ENCODE data around the gene ASTN2.
"Not testable (repeated sequence)": the region's sequence is repeated elsewhere in the genome, so short reads cannot be mapped to it uniquely, and the experiment has no call there.

Gene ASTN2

DNA sequence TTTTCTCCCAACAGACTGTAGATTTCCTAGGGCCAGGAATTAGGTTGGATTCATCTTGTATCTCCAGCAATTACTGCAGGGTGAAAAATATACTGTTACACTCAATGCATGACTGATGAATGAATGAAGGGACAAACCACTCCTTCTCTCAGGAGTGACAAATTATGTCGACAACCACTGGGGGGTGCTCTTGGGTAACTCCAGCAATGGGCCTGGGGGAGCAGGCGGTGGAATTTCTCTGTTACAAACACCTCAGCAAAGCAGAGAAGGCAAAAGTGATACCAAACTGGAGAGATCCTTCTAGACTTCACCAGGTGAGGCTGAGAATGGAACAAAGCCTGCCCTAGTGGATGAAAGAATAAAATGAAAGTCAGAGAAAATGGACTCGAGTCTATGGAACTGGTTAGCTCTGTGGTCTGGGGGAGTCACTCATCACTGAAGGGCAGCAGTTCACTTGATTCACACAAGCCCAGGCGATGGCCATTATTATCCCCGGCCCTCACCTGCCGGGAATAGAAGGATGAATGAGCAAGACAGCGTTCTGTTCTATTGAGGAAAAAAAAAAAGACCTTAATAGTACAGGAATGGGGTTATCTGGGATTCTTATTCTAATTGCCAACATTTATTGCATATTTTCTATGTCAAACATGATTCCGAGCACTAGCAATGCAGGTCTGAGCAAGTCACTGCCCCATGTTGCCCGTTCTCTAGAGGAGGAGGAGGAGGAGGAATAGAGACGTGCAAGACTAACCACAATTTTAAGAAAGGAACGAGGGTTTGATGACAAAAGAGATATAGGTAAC lies 341.1 kb downstream of the ASTN2 start:
- DNase-seq (ENCODE audit: low read depth): no peak
- peak; percentile 57 for TF ChIP-seq CTCF (IDR thresholded peaks at IDR 0.05; ENCODE audit: low read depth, low read length, missing control alignments)
- no peak overlapping the region for H3K4me3 ChIP-seq (ENCODE audit: low read depth, low read length)

DNA sequence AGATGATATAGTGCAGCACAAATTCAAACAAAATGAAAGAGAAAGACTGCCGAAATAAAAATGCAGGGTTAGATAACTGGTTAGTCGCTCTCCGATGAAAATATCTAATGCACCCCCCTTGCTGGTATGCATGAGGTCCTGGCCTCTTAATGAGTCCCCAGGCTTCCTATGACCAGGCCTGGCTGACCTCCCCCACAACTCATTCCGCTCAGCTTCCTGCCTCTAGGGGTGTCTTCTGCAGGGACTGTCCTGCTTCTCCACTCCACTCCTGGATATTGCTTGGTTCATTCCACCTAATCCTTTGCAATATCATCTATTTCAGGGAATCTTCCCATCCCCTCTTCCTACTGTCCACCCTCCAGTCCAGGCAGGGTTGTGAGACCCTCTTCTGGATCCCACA lies 341.8 kb downstream of the ASTN2 start:
- no peak for DNase-seq (ENCODE audit: low read depth)
- H3K4me3 ChIP-seq (ENCODE audit: low read depth, low read length): no peak overlapping the region
- no peak for TF ChIP-seq CTCF (IDR thresholded peaks at IDR 0.05; ENCODE audit: low read depth, low read length, missing control alignments)

- no peak for DNase-seq (ENCODE audit: low read depth)
- no peak for TF ChIP-seq CTCF (IDR thresholded peaks at IDR 0.05; ENCODE audit: low read depth, low read length, missing control alignments)
- H3K4me3 ChIP-seq (ENCODE audit: low read depth, low read length): no peak overlapping the region
Measured at GRCh38 chr9:117072216-117072615, 342.6 kb downstream of the ASTN2 start.

- not testable (repeated sequence) for H3K4me3 ChIP-seq (ENCODE audit: low read depth, low read length); DNase-seq (ENCODE audit: low read depth)
Measured at GRCh38 chr9:117071673-117072207, 343.1 kb downstream of the ASTN2 start.

DNA sequence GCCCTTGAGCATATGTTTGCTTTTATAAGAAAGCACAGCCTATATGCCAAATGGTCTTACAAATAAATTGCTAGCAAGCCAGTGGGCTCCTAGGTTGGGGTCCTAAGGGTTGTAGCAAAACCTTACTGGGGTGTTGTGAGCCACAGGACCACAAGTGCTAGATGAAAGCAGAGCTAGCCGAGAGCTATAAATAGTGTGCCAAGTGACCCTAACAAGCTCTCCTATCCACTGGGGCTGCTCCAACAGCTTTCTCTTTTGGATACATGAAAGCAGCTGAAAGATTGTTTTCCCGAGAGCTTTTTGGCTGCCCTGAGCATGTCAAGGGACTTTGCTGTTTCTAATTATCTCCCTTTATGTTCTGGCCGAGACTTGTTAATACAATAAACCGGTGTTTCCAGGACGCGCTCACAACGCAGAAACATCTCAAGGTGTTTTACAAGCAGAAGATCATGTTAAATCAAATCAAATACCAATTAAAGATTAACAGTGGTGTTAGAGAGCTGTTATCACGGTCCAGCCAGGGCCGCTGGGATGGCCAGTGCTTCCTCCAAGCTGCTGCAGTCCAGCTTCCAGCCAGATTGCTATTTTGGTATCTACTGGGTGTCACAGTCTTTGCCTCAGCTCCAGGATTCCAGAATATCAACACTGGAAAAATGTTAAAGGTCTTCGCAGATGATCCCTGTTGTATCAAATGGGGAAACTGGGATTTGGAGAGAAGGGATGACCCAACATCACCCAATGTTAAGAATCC lies 351.0 kb downstream of the ASTN2 start:
- H3K4me3 ChIP-seq (ENCODE audit: low read depth, low read length): no peak overlapping the region
- DNase-seq (ENCODE audit: low read depth): no peak
- TF ChIP-seq CTCF (IDR thresholded peaks at IDR 0.05; ENCODE audit: low read depth, low read length, missing control alignments): no peak

- TF ChIP-seq CTCF (IDR thresholded peaks at IDR 0.05; ENCODE audit: low read depth, low read length, missing control alignments): no peak
- DNase-seq (ENCODE audit: low read depth): no peak
- H3K4me3 ChIP-seq (ENCODE audit: low read depth, low read length): no peak overlapping the region
Measured at GRCh38 chr9:117060963-117061362, 353.9 kb downstream of the ASTN2 start.

GRCh38 chr9:117050007-117050406 lies 364.9 kb downstream of the ASTN2 start:
- no peak for DNase-seq (ENCODE audit: low read depth)
- no peak overlapping the region for H3K4me3 ChIP-seq (ENCODE audit: low read depth, low read length)
- TF ChIP-seq CTCF (IDR thresholded peaks at IDR 0.05; ENCODE audit: low read depth, low read length, missing control alignments): no peak

Data from GM12864 (cell line).